Adrenal gland (tissue), 12 donors: ENCODE data around the gene SLC2A9. TPM values are rescaled to one million over a fixed set of nuclear protein-coding genes. Genes with fewer than 3 reads are reported as not detected.

Experiments
- DNase-seq, 7 donors: peaks; one replicate each; pipeline ENCODE4 v3.0.0-alpha.2; 2019 to 2020
- H3K27ac ChIP-seq, 5 donors: fragments of 200-600 bp; sonication (generic) in 4 of 5; 1 replicate in 3 of 5; 2 replicates in 2 of 5; pipeline versions ENCODE4 v1.5.1 to v1.8.0; 2016 to 2020; ENCODE audit warnings: mild to moderate bottlenecking in 1 of 5
- H3K27me3 ChIP-seq: fragments of 200-600 bp; 2 replicates; pipeline ENCODE4 v1.8.0; 2021
- H3K36me3 ChIP-seq, 2 donors: fragments of 200-600 bp; replicated peaks in 1 of 2; 1 replicate in 1 of 2; 2 replicates in 1 of 2; pipeline versions ENCODE4 v1.5.1 to v1.8.0; 2018 to 2022
- H3K4me1 ChIP-seq, 2 donors: fragments of 200-600 bp; replicated peaks in 1 of 2; 1 replicate in 1 of 2; 2 replicates in 1 of 2; pipeline versions ENCODE4 v1.5.1 to v1.8.0; 2018 to 2021
- H3K4me3 ChIP-seq, 4 donors: fragments of 200-600 bp; sonication (generic) in 3 of 4; one replicate each; pipeline ENCODE4 v1.5.1; 2016 to 2018
- H3K9me3 ChIP-seq, 3 donors: fragments of 200-600 bp; sonication (generic) in 1 of 3; replicated peaks in 1 of 3; 1 replicate in 2 of 3; 2 replicates in 1 of 3; pipeline versions ENCODE4 v1.5.1 to v1.8.0; 2016 to 2021
- POLR2A ChIP-seq, 2 donors: fragments of 450-650 bp; IDR thresholded peaks; one replicate each; pipeline ENCODE4 v1.6.1; 2017; ENCODE audit warnings: antibody characterized with exemption in 2 of 2, mild to moderate bottlenecking in 2 of 2, moderate library complexity in 1 of 2
- WGBS, 4 donors: extraction: QIAGEN DNeasy Blood & Tissue Kit in 2 of 4; methylation state at CpG; one replicate each; pipeline versions ENCODE4 v1.1.5 to v1.1.7; 2013 to 2017; 5-methylcytosine and 5-hydroxymethylcytosine counted together
- intact Hi-C, 2 donors: fragments of 100-400 bp; cut with DNase I; formaldehyde crosslinking; loops; one replicate each; pipeline versions ENCODE4 v1.14.1 to v1.15.0; 2022 to 2023
- polyA plus RNA-seq, 3 donors: library from polyadenylated mRNA; stranded (reverse); fragments of 200-250 nt in 2 of 3; fragments of 350-450 nt in 1 of 3; fragmentation: Illumina TruSeq in 1 of 3; extraction: RNeasy Lipid Tissue Mini Kit (QIAGEN cat#74804) in 1 of 3; gene quantifications; one replicate each; pipeline ENCODE4 v1.2.3, GENCODE V29; 2013 to 2014
- total RNA-seq, 9 donors: library from RNA; depleted of rRNA in 4 of 9; stranded (reverse); fragments of >200 nt in 4 of 9; fragments of 120-200 nt in 1 of 9; fragmentation: NEBNext Ultra II Directional in 1 of 9; extraction: Animal tissue kit (Norgen Biotek cat#: 25700) in 1 of 9; gene quantifications; one replicate each; pipeline versions ENCODE4 v1.1.0 to v1.2.4, GENCODE V29; 2013 to 2023
- TF ChIP-seq, protein P1 (sequence below), 6 experiments: fragments of 450-650 bp in 4 of 6; fragments of 200-600 bp in 2 of 6; sonication (generic) in 1 of 6; IDR thresholded peaks; 1 replicate in 5 of 6; 2 replicates in 1 of 6; pipeline versions ENCODE4 v1.5.1 to v1.8.0; 2016 to 2021; ENCODE audit warnings: antibody characterized with exemption in 6 of 6, mild to moderate bottlenecking in 2 of 6, moderate library complexity in 1 of 6
- donor health status: healthy with polysubstance abuse.
- donor health status: Bipolar disorder and iron deficiency.
- donor health status: DM: yes; HTN: yes; CAD: no.
- donor health status: DM: no; HTN: no; CAD: no.
- donor health status: DM: no; HTN: no; CAD: no.
- donor health status: DM: yes; HTN: yes; CAD: no.

Gene SLC2A9
- total and polyA plus RNA-seq, 12 donors, result 1.8 to 16.6 (median 8.5) TPM

- H3K27ac ChIP-seq, result peak overlapping the region in 3 of 5 donors; percentile 15 to 50 (median 30)
- TF ChIP-seq POLR2A (IDR thresholded peaks at IDR 0.05), result no peak
- TF ChIP-seq, protein P1, sequence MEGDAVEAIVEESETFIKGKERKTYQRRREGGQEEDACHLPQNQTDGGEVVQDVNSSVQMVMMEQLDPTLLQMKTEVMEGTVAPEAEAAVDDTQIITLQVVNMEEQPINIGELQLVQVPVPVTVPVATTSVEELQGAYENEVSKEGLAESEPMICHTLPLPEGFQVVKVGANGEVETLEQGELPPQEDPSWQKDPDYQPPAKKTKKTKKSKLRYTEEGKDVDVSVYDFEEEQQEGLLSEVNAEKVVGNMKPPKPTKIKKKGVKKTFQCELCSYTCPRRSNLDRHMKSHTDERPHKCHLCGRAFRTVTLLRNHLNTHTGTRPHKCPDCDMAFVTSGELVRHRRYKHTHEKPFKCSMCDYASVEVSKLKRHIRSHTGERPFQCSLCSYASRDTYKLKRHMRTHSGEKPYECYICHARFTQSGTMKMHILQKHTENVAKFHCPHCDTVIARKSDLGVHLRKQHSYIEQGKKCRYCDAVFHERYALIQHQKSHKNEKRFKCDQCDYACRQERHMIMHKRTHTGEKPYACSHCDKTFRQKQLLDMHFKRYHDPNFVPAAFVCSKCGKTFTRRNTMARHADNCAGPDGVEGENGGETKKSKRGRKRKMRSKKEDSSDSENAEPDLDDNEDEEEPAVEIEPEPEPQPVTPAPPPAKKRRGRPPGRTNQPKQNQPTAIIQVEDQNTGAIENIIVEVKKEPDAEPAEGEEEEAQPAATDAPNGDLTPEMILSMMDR (IDR thresholded peaks at IDR 0.05), result no peak
Measured at GRCh38 chr4:9996319-9997110, 24.8 kb downstream of the SLC2A9 start.

GRCh38 chr4:9994246-9994847 lies 26.9 kb downstream of the SLC2A9 start:
- TF ChIP-seq POLR2A (IDR thresholded peaks at IDR 0.05), result no peak
- no peak overlapping the region for H3K27ac ChIP-seq
- peaks cover 8 to 13% of the 10 kb centered on the region in 2 donors for H3K4me1 ChIP-seq
- intact Hi-C loops, result no loop called here
- no peaks in the 10 kb centered on the region for H3K9me3 ChIP-seq
- no peaks in the 10 kb centered on the region for H3K27me3 ChIP-seq
- DNase-seq, result no peak
- 81 to 95% (median 91%) methylated on average over 3 of the region's 3 CpGs for WGBS, 4 donors
- no peak overlapping the region for H3K4me3 ChIP-seq
- peaks cover 0 to 11% of the 10 kb centered on the region in 2 donors for H3K36me3 ChIP-seq

More at GRCh38 chr4:9996319-9997110, 24.8 kb downstream of the SLC2A9 start:
- Histone ChIP-seq H3K27me3 (no peaks in the 10 kb centered on the region), H3K36me3 (peaks cover 0 to 11% of the 10 kb centered on the region in 2 donors), H3K4me3 (no peak overlapping the region), H3K9me3 (no peaks in the 10 kb centered on the region), H3K4me1 (peaks cover 8 to 13% of the 10 kb centered on the region in 2 donors)
- DNase-seq, result peak in 3 of 7 donors; percentile 30 to 38 (median 30)
- WGBS, 4 donors, result 40 to 68% (median 48%) methylated on average over 5 to 6 of the region's 6 CpGs
- intact Hi-C loops, result no loop called here

GRCh38 chr4:9989918-9990635 lies 31.2 kb downstream of the SLC2A9 start:
- no peaks in the 10 kb centered on the region for H3K27me3 ChIP-seq
- peak in 1 of 7 donors; percentile 7 for DNase-seq
- no peak overlapping the region for H3K27ac ChIP-seq
- TF ChIP-seq, protein P1 (IDR thresholded peaks at IDR 0.05), result no peak
- no peak for TF ChIP-seq POLR2A (IDR thresholded peaks at IDR 0.05)
- H3K36me3 ChIP-seq, result peaks cover 0 to 9% of the 10 kb centered on the region in 2 donors
- 85 to 90% (median 88%) methylated on average over 10 of the region's 10 CpGs for WGBS, 4 donors
- intact Hi-C loops, result no loop called here
- no peak overlapping the region for H3K4me3 ChIP-seq
- H3K4me1 ChIP-seq, result no peaks in the 10 kb centered on the region
- no peaks in the 10 kb centered on the region for H3K9me3 ChIP-seq

DNA sequence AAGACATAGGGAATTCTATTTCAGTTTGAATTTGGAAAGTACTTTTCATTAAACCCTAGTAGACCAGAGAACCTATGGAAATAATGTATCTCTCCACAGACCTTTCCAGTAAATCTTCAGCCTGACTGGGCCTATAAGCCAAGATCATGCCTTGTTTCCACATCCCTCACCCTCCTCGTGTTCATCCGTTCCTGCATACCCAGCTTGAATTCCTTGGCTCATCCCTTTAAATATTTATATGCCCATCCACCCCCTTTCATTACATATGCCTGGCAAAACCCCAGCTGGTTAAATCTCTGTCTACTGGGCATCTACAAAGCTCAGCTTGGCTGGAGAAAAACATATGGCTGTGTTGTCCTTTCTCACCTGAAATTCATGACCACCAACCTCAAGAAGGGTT lies 32.4 kb downstream of the SLC2A9 start:
- H3K9me3 ChIP-seq, result no peaks in the 10 kb centered on the region
- 76 to 93% (median 86%) methylated on average over 2 of the region's 2 CpGs for WGBS, 4 donors
- H3K27me3 ChIP-seq, result no peaks in the 10 kb centered on the region
- no peak for DNase-seq
- H3K4me3 ChIP-seq, result no peak overlapping the region
- TF ChIP-seq, protein P1 (IDR thresholded peaks at IDR 0.05), result no peak
- TF ChIP-seq POLR2A (IDR thresholded peaks at IDR 0.05), result no peak
- H3K4me1 ChIP-seq, result no peaks in the 10 kb centered on the region
- intact Hi-C loops, result no loop called here
- H3K36me3 ChIP-seq, result peaks cover 0 to 16% of the 10 kb centered on the region in 2 donors
- H3K27ac ChIP-seq, result peak overlapping the region in 1 of 5 donors; percentile 17
